Limb (tissue), 2 donors: ENCODE measurements around the gene LHPP.

ENCODE experiments used
- DNase-seq, 2 donors: peaks; one replicate each; pipeline ENCODE4 v3.0.0-alpha.2; 2016; ENCODE audit errors: extremely low spot score in 2 of 2

Gene LHPP

DNA sequence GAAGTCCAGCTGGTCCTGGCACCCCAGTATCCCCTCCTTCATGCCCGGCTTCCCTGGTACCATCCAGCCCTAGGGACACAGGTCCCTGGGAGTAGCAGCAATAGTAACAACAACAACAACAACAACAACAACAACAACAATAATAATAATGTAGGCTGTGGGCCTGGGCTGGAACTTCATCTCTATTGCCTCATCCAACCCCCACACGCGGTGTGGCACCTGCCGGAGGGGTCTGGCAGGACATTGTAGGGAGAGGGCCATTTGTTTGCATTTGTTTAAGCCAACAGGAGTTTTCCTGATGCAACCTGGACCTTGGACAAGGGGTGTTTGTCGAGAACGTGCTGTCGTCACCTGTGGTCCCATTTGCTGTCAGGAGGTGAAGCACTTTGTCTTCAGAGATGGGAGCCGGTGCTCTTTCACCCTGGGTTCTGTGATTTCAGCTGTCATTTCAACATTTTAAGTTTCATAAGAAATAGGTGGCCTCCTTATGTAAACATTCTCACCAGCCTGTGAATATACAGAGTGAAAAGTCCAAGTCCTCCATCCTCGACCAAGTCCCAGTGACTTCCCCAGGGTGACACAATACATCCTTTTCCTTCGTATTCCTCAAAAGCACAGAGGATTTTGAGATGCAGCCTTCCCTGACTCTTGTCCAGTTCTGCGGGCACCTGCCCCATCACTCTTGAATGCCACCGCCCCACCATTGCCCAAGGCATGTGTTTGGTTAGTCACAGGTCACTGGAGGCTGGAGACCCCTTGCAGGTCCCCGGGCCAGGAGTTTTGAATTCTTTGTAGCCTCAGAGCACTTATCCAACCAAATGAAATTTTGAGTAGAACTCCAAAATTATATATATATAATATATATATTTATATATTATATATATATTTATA, 9.2 kb downstream of the LHPP start:
- DNase-seq = no peak

DNA sequence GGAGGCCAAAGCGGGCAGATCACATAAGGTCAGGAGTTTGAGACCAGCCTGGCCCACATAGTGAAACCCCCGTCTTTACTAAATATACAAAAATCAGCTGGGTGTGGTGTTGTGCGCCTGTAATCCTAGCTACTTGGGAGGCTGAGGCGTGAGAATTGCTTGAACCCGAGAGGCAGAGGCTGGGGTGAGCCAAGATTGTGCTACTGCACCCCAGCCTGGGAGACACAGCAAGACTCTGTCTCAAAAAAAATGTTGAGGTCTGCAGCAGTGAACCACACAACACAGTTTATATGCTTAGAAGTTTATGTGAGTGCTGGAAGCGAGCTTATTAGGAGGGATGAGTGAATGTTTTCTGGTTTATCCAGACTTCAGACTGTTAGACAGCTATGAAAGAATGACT, 10.4 kb downstream of the LHPP start:
- no peak for DNase-seq

DNA sequence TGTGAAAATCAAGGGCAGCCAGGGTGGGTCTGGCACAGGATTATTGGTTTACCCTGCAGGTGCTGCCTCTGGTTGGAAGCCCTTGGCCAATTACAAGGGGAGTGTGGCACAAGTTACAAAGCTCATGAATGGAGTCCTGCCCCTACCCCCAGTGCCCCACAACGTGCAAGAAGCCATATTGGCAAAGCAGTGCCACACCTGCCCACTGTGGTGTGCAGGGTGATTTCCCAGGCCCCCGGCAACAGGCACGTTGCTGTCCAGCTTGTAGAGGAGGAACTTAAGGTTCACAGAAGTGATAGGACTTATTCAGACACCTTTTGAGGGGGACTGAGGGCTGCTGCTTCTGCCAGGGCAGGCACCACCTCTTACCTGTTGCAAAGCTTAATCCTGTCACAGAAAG, 11.4 kb downstream of the LHPP start:
- no peak for DNase-seq

DNA sequence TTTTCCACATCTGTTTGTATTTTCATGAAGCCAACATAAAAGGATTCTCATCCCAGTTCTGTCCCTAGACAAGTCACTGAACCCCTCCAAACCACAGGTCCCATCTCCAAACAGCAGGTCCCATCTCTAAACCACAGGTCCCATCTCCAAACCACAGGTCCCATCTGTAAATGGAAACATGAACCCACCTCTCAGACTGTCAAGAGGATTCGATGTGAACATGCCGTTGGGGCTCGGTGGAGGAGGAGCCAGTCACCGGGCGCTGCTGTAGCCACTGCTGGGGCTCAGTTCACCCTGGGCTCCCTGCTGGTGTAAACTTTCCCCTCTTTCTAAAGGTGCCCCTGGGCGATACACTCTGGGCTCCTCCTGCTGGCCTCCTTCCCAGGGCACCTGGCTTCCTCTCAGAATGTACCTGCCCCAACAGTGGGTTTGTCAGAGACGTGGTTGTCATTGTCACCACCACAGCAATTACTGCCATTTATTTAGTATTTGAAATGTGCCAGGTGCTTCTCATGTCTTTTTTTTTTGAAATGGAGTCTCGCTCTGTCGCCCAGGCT, 13.0 kb downstream of the LHPP start:
- DNase-seq = no peak

DNA sequence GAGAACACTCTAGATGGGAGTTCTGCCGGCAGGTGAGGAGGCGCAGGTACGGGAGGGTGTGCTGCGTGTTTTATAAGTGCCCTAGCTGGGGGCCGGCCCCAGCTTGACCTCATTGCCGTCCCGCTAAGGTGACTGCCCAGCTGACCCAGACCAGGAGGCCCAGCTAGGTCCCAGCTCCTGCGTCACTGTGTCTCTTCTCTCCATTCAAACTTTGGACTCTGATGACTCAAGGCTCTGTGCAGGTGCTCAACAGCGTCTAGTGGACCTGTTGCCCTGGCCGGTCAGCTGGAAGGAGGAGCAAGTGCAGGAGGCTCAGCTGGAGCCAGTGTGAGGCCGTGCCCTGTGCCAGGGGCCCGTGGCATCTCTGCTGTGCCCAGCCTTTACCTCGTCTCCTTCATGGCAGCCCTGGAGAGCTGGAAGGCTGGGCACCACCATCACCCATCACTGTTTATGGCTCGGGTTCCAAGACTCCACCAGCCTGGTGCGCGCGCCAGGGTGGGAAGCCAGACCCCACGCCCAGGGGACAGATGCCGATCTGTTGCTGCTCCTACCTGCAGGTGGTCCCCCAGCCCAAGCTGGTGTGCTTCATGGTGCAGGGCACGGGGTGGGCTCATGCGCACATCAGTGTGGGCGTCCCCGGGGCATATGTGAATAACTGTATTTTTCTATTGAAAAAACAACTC, 14.6 kb downstream of the LHPP start:
- DNase-seq = no peak

DNA sequence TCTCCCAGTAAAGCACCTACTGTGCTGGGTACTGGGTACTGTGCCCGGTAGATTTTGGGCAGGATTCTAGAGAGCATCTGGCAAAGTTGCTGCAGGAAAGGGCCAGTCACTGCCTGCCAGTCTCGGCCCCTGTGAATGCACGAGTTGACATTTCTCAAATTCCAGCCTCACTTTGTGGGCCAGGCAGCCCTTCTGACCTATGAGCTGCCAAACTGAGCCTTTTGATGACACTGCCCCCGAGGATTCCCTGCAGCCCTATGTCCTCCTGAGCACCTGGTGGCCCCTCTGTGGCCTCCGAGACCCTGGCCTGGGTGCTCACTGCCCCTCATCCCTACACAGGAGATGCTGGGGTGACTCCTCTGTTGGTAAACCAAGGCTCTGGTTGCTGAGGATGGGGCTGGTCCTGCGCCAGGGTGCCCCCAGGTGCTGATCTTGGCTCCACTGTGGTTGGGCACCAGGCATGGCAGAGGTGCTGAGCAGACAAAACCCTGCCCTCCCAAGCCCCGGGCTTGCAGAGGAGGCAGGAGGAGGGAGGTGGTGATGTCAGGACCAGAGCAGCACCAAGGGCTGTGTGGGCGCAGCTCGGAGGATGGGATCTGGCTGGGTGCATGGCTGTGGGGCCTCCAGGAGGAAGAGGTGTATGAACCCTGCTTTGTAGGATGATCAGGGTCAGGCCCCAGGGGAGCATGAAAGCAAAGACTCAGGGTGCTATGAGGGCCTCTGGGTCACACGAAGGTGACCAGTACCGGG, 16.2 kb downstream of the LHPP start:
- no peak for DNase-seq

DNA sequence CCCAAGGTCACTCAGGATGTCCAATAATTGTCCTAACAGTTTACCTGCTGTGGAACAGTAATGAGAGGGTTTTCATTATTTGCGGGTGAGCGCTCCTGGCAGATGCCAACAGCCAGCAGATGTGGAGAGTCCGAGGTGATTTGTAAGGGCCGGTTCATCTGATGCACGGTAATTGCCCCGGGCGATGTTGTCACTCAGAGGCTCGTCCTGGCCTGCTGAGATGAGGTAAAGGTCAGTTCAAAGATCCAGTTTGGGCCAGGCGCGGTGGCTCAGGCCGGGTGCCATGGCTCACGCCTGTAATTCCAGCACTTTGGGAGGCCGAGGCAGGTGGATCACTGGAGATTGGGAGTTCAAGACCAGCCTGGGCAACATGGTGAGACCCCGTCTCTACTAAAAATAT, 16.9 kb downstream of the LHPP start:
- no peak for DNase-seq

DNA sequence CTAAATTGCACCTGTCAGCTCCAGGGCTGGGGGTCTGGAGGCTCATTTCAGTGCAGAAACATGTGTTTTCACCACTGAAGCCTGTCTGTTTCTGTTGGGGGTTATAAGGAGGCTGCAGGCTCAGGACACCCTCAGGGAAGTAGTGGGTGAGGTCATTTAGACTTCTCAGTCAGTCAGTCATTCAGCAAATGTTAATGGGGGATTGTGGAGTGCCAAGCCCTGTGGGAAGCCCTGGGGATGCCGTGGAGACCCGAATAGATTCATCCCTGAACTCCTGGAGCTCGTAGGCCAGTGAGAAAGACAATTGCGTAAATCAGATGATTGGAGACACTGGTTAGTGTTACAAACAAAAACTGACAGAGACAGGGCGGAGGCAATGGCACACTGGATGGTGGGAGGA, 19.2 kb downstream of the LHPP start:
- no peak for DNase-seq

DNA sequence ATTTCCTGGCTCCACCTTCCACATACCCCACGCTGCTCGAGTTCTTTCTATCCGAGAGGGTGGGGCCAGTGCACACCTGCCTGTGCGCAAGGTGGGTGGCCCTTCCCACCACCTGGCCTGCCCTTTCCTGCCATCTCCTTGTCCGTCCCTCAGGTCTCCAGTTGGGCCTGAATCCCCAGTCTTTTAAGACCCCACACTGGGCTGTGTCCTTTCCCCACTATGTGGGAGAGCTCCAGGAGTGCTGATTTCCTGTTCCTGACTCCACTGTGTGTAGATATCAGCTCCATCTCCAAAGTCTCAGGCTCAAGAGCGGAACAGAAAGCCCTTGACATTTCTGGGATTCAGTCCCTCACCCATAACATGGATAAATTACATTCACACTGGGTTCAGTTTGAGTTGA, 20.1 kb downstream of the LHPP start:
- no peak for DNase-seq

DNA sequence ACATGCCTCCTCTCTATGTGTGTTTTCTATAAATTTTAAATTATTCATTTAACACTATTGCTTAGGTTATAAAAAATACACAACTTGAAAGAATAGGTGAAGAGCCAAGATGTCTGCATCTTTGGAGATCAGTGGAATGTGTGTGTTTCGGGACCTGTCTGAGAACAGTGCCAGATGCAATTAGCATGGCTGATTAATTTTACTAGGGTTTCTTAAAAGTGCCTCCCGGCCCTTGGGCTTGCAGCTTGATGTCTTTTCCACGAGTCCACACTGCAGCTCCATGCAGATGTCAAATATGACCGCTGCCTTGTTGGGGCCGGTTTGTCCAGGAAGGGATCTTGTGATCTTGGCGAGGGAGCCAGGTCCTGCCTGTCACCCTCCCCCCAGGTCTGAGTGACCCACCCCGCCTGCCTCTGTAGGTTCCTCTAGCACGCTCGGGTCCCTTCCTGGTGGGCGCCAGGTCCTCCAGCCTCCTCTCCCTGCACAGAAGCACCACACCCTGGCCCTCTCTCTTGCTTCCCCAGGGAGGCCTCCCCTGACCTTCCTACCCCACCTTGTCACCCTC, 20.7 kb downstream of the LHPP start:
- no peak for DNase-seq

DNA sequence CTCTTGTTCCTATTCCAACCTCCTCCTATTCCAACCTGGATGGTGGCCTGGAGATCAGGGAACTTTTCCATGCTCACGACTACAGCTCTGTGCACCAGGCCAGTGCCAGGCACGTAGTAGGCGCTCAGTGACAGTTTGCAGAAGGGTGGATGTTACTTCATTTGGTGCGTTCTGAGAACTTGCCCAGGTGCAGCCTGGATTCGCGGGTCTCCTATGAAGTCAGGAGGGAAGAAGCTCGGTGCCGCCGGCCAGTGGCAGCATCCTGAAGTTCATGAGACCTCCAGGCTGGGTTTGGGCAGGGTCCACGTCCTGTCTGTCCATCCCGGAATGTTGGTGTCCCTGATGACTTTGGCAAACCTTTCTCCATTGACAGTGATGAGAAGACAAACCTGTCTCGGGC, 21.3 kb downstream of the LHPP start:
- DNase-seq = no peak

DNA sequence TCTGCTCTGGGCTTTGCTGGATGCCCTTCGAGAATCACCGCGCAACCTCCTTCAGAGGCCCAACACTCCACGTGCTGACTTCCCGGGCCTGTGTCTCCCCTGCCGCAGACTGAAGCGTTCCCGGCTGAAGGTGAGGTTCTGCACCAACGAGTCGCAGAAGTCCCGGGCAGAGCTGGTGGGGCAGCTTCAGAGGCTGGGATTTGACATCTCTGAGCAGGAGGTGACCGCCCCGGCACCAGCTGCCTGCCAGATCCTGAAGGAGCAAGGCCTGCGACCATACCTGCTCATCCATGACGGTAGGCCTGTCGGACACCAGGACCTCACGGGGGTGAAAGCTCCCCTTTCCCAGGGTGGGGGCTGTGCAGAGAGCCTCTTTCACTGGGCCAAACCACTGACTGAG, 22.4 kb downstream of the LHPP start:
- no peak for DNase-seq

DNA sequence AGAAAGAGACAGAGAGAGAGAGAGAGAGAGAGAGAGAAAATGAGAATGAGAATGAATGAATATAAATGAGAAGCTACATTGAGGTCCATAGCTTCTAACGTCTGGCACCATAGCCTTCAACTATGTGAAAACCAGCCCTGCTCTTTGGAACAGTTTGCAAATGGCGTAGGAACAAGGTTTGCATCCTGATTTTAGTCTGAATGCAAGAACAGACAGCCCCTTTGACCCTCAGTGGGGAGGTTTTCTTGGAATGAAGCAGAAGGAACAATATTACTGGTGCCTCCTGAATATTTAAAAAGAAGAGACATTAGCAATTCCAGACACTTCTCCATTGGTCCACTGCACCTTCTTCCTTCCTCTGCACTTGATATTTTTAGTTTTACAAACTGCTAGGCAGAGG, 23.0 kb downstream of the LHPP start:
- no peak for DNase-seq

DNA sequence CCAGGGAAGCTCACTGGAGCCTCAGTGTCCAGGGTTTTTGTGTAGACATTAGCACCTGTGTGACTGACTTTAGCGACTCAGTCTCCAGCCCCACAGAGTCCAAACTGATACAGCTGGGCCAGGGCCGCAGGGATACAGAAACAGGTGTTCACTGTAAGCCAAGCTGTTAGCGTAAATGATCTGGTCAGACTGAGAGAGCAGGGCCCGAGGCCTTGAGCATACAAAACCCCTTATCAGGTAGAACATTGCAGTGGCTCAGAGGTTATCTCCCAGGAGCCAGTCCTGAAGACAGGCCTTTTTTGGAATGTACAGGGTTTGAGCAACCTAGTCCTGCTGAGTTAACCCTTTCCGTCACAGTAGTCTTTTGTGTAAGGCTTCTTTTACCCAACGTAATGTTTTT, 25.0 kb downstream of the LHPP start:
- DNase-seq = no peak

DNA sequence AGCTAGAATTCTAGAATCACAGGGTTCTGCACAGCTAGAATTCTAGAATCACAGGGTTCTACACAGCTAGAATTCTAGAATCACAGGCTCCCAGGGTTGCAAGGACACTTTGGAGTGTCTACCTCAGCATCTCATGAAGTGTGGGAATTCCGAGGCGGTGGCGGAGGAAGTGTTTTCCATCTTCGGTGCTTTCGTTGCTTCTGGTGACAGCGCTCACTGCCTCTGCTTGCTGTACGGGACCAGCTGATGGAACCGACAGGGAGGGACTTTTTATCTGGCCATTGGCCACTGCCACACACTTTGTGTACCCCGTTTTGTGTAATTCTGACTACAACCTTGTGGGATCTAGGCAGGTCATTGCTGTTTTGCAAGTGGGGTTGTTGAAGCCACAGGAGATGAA, 29.5 kb downstream of the LHPP start:
- DNase-seq = no peak

DNA sequence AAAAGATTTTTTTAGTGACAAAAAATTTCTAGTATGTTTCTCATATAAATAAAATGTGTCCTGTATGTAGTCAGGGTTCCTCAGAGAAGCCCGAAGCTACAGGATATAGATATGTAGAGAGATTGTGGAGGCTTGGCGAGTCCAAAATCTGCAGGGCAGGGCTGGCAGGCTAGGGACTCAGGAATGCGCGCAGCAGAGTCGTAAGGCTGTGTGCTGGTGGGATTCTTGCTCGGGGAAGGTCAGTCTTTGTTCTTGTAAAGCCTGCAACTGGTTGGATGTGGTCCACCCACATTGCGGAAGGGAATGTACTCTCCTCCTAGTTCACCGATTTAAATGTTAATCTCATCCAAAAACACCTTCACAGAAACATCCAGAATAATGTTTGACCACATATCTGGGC, 30.6 kb downstream of the LHPP start:
- DNase-seq = no peak

DNA sequence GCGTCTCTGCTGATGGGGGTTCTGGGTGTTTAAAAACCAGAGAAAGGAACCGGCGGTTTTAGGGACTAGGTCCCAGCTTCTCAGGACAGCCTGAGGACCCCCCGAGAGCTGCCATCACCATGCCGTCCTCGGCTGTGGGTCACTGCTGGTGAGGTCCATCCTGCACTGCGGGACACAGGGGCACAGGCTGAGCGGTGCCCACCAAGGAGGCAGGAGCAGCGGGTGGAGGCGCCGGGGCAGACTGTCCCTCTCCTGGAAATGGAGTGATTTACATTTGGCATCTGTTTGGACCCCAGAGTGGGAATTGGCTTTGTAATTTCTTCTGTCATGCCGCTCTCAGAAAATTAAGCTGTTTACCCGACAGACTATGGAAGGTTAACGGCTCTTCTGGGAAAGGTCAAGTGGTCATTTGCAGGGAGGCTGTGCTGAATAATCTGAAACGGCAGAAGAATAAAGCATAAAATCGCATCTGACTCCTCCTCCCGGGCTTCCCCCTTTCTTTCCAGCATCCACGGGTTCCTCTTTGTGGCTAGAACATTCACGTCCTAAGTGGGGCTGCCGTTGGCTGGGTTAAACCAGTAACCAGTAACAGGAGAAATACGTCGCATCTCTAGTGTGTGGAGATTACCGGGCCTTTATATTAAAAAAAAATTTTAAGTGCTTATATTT, 31.7 kb downstream of the LHPP start:
- DNase-seq = no peak

DNA sequence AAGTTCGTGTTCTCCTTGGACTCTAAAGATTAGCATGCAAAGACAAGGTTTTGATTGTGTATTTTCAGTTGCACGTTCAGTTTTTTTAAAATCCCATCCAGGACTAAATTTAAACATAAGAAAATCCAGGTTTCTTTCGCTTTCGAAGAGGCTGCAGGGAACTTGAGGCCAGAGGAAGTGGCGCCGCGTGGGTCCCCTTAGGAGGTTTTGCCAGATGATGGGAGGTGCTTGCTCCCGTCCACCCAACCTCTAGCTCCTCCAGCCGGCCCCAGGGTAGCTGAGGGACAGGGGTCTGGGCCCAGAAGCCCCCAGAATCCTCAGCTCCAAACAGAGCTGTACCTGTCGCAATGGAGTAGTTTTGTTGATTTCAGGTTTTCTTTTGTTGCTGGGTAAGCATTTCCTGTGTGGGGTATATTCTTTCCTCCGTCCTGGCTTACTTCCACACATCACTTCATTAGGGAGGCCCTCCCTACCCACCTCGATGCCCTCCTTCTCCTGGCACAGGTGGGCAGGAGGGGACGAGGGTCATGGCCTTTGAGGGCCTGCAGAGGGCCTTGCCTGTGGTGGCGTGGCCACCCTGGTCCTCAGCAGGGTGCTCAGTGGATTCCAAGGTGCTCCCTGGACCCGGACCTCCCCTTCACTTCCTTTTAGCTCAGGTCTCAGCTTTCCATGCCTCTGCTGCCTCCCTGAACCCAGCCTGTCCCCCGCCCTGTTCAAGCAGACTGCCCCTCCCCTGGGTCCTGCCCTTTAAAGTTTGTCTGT, 32.6 kb downstream of the LHPP start:
- no peak for DNase-seq

DNA sequence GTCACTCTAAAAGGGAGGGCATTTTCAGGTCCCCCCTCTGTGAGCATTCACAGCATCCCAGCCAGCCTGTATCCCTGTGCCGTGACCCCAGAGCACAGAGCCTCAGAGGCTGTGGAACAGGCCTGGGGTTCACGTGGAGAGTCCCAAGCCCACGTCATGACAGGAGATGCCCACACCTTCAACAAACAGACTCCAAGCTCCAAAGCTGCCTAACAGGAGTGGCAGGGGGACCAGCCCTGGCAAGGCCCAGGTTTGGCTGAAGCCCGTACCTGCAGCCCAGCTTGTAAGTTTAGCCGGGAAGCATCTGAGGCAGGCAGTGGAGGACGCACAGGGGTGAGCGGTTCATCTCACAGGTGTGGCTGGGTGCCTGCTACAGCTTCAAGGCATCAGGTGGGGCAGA, 33.5 kb downstream of the LHPP start:
- DNase-seq = no peak

DNA sequence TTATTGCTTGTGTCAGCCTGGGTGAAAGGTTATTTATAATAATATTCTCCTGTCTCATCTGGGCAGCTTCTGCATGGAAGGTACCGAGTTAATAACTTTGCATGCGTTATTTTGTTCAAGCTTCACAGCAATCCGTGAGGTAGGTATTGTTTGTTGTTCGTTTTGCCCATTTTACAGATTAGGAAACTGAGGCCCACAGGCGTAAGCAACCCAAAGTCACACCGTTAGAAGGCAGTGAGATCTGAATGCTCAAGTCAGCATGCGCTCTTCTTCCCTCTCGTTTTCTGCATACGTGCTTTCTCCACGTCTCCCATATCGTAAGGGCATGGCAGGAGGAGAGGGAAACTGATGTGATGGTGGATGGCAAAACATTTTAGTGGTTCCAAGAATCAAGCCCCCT, 34.1 kb downstream of the LHPP start:
- DNase-seq = no peak

DNA sequence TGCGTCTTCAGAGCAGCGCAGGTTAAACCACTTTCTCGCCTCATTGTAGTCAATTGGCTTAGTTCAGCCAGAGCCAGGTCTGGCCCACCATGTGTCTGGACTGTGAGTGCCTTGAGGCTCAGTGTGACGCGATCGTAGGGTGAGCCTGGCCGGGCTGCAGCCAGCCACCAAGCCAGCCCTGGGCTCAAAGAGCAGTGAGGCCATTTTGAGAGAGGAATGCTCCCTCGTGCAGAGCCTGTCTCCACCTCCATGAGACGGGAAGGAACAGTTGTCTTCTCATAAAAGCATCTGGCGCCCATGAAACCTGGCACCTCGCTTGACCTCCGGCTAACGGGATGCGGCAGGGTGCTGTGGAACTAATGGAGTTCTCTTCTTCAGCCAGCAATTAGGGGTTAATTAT, 34.5 kb downstream of the LHPP start:
- DNase-seq = no peak
